Stimulated activated naive CD4-positive, alpha-beta T cell treated with Interleukin-2 at 50 U/mL for 16 hours (primary cell): Measurements from ENCODE around the gene CDK4.

Experiments used
- DNase-seq: peaks from one replicate; lab custom pipeline; 2025; lab: John Stamatoyannopoulos, UW

CDK4 gene

GRCh38 chr12:57756406-57757341, 4.6 kb upstream of the CDK4 start:
- peak; percentile 65 for DNase-seq

- peak; percentile 9 for DNase-seq
Observed at GRCh38 chr12:57755454-57756372, 3.6 kb upstream of the CDK4 start.

GRCh38 chr12:57755194-57755453, 3.0 kb upstream of the CDK4 start:
- DNase-seq, result no peak

GRCh38 chr12:57754411-57755193, 2.5 kb upstream of the CDK4 start, which contains the start of gene MARCHF9:
MARCHF9 (plus strand) TSS chr12:57755103; CDS start chr12:57755529, 426 bp downstream.
- peak; percentile 84 for DNase-seq

- no peak for DNase-seq
Observed at GRCh38 chr12:57753756-57754337, 1.7 kb upstream of the CDK4 start.

GRCh38 chr12:57752668-57753000, 524 bp upstream of the CDK4 start:
- no peak for DNase-seq

GRCh38 chr12:57751432-57751787, 700 bp downstream of the CDK4 start:
- no peak for DNase-seq

GRCh38 chr12:57750561-57751431, 1.3 kb downstream of the CDK4 start:
- no peak for DNase-seq

- no peak for DNase-seq
Observed at GRCh38 chr12:57749061-57749460, 3.0 kb downstream of the CDK4 start.

GRCh38 chr12:57746025-57746424, 6.1 kb downstream of the CDK4 start:
- DNase-seq, result no peak

GRCh38 chr12:57745485-57745881, 6.6 kb downstream of the CDK4 start:
- DNase-seq, result no peak

- DNase-seq, result peak; percentile 96
Observed at GRCh38 chr12:57744777-57745484, 7.2 kb downstream of the CDK4 start, which contains the start of gene TSPAN31. TSPAN31 (plus strand) TSS chr12:57745039; CDS start chr12:57745155, 116 bp downstream.

- DNase-seq, result peak; percentile 67
Observed at GRCh38 chr12:57744194-57744776, 7.8 kb downstream of the CDK4 start.

- DNase-seq, result no peak
Observed at GRCh38 chr12:57743769-57744168, 8.3 kb downstream of the CDK4 start.

- DNase-seq, result peak; percentile 79
Observed at GRCh38 chr12:57741844-57742738, 10.0 kb downstream of the CDK4 start.

GRCh38 chr12:57741413-57741789, 10.7 kb downstream of the CDK4 start:
- no peak for DNase-seq

GRCh38 chr12:57740656-57741412, 11.3 kb downstream of the CDK4 start:
- peak; percentile 69 for DNase-seq
